ENCODE results near the gene NRXN3.

NRXN3 gene

DNA sequence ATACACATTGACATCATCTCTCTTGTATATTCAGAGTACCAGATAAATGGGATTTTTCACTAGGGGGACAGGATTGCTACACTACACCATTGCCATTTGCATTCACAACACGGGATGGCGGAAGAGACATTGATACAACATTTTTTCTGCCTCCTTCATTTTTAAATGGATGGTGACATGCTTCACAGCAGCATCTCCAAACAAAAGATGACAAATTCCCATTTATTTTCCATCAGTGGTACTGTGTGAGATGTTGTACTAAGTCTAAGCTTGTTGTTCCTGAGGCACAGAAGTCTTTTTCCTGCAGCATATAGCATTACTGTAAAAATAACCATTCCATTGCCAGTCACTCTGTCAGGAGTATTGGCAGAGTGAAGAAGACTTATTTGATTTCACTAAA is 912.7 kb downstream of the NRXN3 start:
- Histone ChIP-seq H3K27me3 (replicated peaks in 2 of 5; ENCODE audit: control insufficient read depth in 4 of 5, insufficient read depth in 5 of 5, low read length in 4 of 5) (no peaks in the 10 kb centered on the region), H3K4me1 (ENCODE audit: control extremely low read depth in 1 of 4, control insufficient read depth in 4 of 4, insufficient read depth in 4 of 4, low read length in 3 of 4) (no peaks in the 10 kb centered on the region), H3K36me3 (ENCODE audit: control insufficient read depth in 4 of 4, insufficient read depth in 4 of 4, low read length in 3 of 4) (no peaks in the 10 kb centered on the region), H3K27ac (ENCODE audit: insufficient read depth in 1 of 2, low read depth in 1 of 2, low read length in 2 of 2, poor library complexity in 1 of 2, severe bottlenecking in 2 of 2) (no peak overlapping the region), H3K4me3 (ENCODE audit: control insufficient read depth in 1 of 7, extremely low read depth in 1 of 7, insufficient read depth in 4 of 7, low read depth in 2 of 7, low read length in 6 of 7) (no peak overlapping the region), H3K9me3 (ENCODE audit: control extremely low read depth in 1 of 5, control insufficient read depth in 4 of 5, insufficient read depth in 2 of 5, low read depth in 1 of 5, low read length in 4 of 5) (no peaks in the 10 kb centered on the region)
- ChIA-PET CTCF (no interaction called here), POLR2A (no interaction called here)
- WGBS (ENCODE audit: insufficient coverage) = 100% methylated on average over 2 of the region's 2 CpGs
- no peak for DNase-seq

DNA sequence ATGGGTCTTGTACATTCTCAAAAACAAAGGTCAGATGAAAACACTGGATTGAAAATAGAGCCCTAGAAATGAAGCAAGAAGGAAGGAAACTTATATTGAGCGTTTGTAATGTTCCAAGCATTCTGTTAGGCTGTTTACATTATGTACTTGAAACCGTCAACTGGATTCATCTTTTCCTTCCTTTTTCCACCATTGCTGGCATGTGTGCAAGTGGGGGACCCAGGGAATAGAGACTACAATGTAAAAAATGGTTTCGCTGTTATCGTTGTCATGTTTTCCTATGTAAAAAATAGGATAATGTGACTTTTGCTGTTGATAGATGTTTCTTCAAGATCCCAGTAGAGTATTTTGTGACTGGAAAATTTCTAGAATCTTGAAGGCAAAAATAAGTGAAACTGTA is 913.2 kb downstream of the NRXN3 start:
- CTCF ChIA-PET = no interaction called here
- Histone ChIP-seq H3K27me3 (replicated peaks in 2 of 5; ENCODE audit: control insufficient read depth in 4 of 5, insufficient read depth in 5 of 5, low read length in 4 of 5) (no peaks in the 10 kb centered on the region), H3K4me3 (ENCODE audit: control insufficient read depth in 1 of 7, extremely low read depth in 1 of 7, insufficient read depth in 4 of 7, low read depth in 2 of 7, low read length in 6 of 7) (no peak overlapping the region), H3K36me3 (ENCODE audit: control insufficient read depth in 4 of 4, insufficient read depth in 4 of 4, low read length in 3 of 4) (no peaks in the 10 kb centered on the region), H3K4me1 (ENCODE audit: control extremely low read depth in 1 of 4, control insufficient read depth in 4 of 4, insufficient read depth in 4 of 4, low read length in 3 of 4) (no peaks in the 10 kb centered on the region), H3K27ac (ENCODE audit: insufficient read depth in 1 of 2, low read depth in 1 of 2, low read length in 2 of 2, poor library complexity in 1 of 2, severe bottlenecking in 2 of 2) (no peak overlapping the region), H3K9me3 (ENCODE audit: control extremely low read depth in 1 of 5, control insufficient read depth in 4 of 5, insufficient read depth in 2 of 5, low read depth in 1 of 5, low read length in 4 of 5) (no peaks in the 10 kb centered on the region)
- DNase-seq = no peak
- POLR2A ChIA-PET = no interaction called here
- no CpG with 5 or more reads among the region's 4 CpGs for WGBS (ENCODE audit: insufficient coverage)

DNA sequence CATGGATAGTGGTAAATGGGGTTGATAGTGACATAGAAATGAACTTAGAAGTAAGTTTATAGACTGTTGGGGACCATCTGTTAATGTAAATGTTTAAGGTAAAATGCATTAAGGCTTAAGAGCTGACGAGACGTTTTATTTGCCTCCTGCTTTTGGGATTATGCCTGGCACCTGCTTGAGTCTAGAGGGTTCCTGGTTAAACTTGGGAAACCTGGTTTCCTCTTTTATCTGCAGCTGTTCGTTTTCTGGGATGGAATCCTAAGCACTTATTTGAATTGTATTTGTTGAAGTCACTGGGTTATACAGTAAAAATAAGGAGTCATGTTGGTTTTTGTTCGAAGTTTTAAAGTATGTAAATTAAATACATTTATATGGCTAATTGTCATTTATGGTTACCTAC is 914.7 kb downstream of the NRXN3 start:
- H3K4me1 ChIP-seq (ENCODE audit: control extremely low read depth in 1 of 4, control insufficient read depth in 4 of 4, insufficient read depth in 4 of 4, low read length in 3 of 4) = no peaks in the 10 kb centered on the region
- no peaks in the 10 kb centered on the region for H3K9me3 ChIP-seq (ENCODE audit: control extremely low read depth in 1 of 5, control insufficient read depth in 4 of 5, insufficient read depth in 2 of 5, low read depth in 1 of 5, low read length in 4 of 5)
- WGBS (ENCODE audit: insufficient coverage) = 60% methylated on average over 3 of the region's 4 CpGs
- POLR2A ChIA-PET = no interaction called here
- no peak overlapping the region for H3K4me3 ChIP-seq (ENCODE audit: control insufficient read depth in 1 of 7, extremely low read depth in 1 of 7, insufficient read depth in 4 of 7, low read depth in 2 of 7, low read length in 6 of 7)
- CTCF ChIA-PET = no interaction called here
- no peak overlapping the region for H3K27ac ChIP-seq (ENCODE audit: insufficient read depth in 1 of 2, low read depth in 1 of 2, low read length in 2 of 2, poor library complexity in 1 of 2, severe bottlenecking in 2 of 2)
- no peaks in the 10 kb centered on the region for H3K36me3 ChIP-seq (ENCODE audit: control insufficient read depth in 4 of 4, insufficient read depth in 4 of 4, low read length in 3 of 4)
- no peak for DNase-seq
- no peaks in the 10 kb centered on the region for H3K27me3 ChIP-seq (replicated peaks in 2 of 5; ENCODE audit: control insufficient read depth in 4 of 5, insufficient read depth in 5 of 5, low read length in 4 of 5)

- Histone ChIP-seq H3K4me1 (ENCODE audit: control extremely low read depth in 1 of 4, control insufficient read depth in 4 of 4, insufficient read depth in 4 of 4, low read length in 3 of 4) (no peaks in the 10 kb centered on the region), H3K27ac (ENCODE audit: insufficient read depth in 1 of 2, low read depth in 1 of 2, low read length in 2 of 2, poor library complexity in 1 of 2, severe bottlenecking in 2 of 2) (no peak overlapping the region), H3K27me3 (replicated peaks in 2 of 5; ENCODE audit: control insufficient read depth in 4 of 5, insufficient read depth in 5 of 5, low read length in 4 of 5) (no peaks in the 10 kb centered on the region), H3K9me3 (ENCODE audit: control extremely low read depth in 1 of 5, control insufficient read depth in 4 of 5, insufficient read depth in 2 of 5, low read depth in 1 of 5, low read length in 4 of 5) (no peaks in the 10 kb centered on the region), H3K36me3 (ENCODE audit: control insufficient read depth in 4 of 4, insufficient read depth in 4 of 4, low read length in 3 of 4) (no peaks in the 10 kb centered on the region), H3K4me3 (ENCODE audit: control insufficient read depth in 1 of 7, extremely low read depth in 1 of 7, insufficient read depth in 4 of 7, low read depth in 2 of 7, low read length in 6 of 7) (no peak overlapping the region)
- no peak for DNase-seq
- ChIA-PET POLR2A (no interaction called here), CTCF (no interaction called here)
- 92% methylated on average over 2 of the region's 3 CpGs for WGBS (ENCODE audit: insufficient coverage)
These were observed 919.4 kb downstream of the NRXN3 start for GRCh38 chr14:79089576-79089975.

DNA sequence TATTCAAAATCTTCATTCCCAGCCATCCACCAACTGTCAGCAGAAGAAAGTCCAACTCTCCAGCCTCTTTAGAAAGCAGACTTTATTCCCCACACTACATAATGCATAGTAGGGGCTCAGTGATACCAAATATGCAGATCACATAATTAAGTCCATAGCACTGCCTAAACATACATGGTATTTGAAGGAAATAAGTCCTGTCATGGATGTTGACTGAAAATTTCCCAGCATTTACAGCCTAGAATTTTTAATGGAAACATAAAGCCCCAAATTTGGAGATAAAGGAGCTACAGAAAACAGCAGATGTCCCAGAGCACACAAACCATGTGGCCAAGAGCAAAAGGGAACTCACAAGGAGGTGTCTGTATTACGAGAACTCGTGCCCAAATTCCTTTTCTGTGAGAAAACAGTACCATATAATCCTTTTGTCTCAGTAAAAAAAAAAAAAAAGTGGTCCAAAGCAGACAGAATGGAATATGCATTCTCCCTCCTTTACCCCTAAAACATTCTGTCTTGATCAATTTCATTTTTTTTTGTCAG is 920.5 kb downstream of the NRXN3 start:
- no CpG with 5 or more reads among the region's 2 CpGs for WGBS (ENCODE audit: insufficient coverage)
- ChIA-PET POLR2A (no interaction called here), CTCF (interaction anchor here (0.6 kb wide), 1 partner anchor 1665 kb away, joined by 3 read pairs; no protein-coding TSS in a partner anchor)
- Histone ChIP-seq H3K4me3 (ENCODE audit: control insufficient read depth in 1 of 7, extremely low read depth in 1 of 7, insufficient read depth in 4 of 7, low read depth in 2 of 7, low read length in 6 of 7) (no peak overlapping the region), H3K9me3 (ENCODE audit: control extremely low read depth in 1 of 5, control insufficient read depth in 4 of 5, insufficient read depth in 2 of 5, low read depth in 1 of 5, low read length in 4 of 5) (no peaks in the 10 kb centered on the region), H3K36me3 (ENCODE audit: control insufficient read depth in 4 of 4, insufficient read depth in 4 of 4, low read length in 3 of 4) (no peaks in the 10 kb centered on the region), H3K4me1 (ENCODE audit: control extremely low read depth in 1 of 4, control insufficient read depth in 4 of 4, insufficient read depth in 4 of 4, low read length in 3 of 4) (no peaks in the 10 kb centered on the region), H3K27me3 (replicated peaks in 2 of 5; ENCODE audit: control insufficient read depth in 4 of 5, insufficient read depth in 5 of 5, low read length in 4 of 5) (no peaks in the 10 kb centered on the region), H3K27ac (ENCODE audit: insufficient read depth in 1 of 2, low read depth in 1 of 2, low read length in 2 of 2, poor library complexity in 1 of 2, severe bottlenecking in 2 of 2) (no peak overlapping the region)
- no peak for DNase-seq

DNA sequence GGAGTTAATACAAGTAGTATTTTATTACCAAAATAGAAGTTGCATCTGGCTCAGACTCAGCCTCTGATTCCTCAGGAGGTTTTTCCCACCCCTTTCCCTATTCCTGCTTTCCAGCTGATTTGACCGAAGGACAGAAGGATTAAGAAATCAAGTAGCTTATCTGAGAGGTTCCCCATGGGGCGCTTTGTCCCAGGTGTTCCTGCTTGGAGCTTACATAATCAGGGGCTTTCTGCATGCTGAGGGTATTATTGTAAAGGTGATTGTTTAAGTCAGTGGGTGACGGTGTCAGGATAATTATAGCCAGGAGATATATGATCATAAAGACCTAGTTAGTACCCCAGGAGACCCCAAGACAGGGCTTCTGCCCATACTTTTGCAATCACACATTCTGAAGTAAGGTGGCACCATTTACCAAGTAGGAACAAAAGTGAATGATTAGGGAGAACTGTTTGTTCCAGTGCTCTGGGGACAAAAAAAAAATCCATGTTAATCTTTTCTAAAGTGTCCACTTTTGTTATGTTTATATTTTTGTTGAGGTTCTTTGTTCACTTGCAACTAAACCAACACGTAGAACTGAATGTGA is 921.3 kb downstream of the NRXN3 start:
- Histone ChIP-seq H3K4me3 (ENCODE audit: control insufficient read depth in 1 of 7, extremely low read depth in 1 of 7, insufficient read depth in 4 of 7, low read depth in 2 of 7, low read length in 6 of 7) (no peak overlapping the region), H3K27ac (ENCODE audit: insufficient read depth in 1 of 2, low read depth in 1 of 2, low read length in 2 of 2, poor library complexity in 1 of 2, severe bottlenecking in 2 of 2) (no peak overlapping the region), H3K36me3 (ENCODE audit: control insufficient read depth in 4 of 4, insufficient read depth in 4 of 4, low read length in 3 of 4) (no peaks in the 10 kb centered on the region), H3K9me3 (ENCODE audit: control extremely low read depth in 1 of 5, control insufficient read depth in 4 of 5, insufficient read depth in 2 of 5, low read depth in 1 of 5, low read length in 4 of 5) (no peaks in the 10 kb centered on the region), H3K27me3 (replicated peaks in 2 of 5; ENCODE audit: control insufficient read depth in 4 of 5, insufficient read depth in 5 of 5, low read length in 4 of 5) (no peaks in the 10 kb centered on the region), H3K4me1 (ENCODE audit: control extremely low read depth in 1 of 4, control insufficient read depth in 4 of 4, insufficient read depth in 4 of 4, low read length in 3 of 4) (no peaks in the 10 kb centered on the region)
- CTCF ChIA-PET = interaction anchor here (0.6 kb wide), 1 partner anchor 1665 kb away, joined by 3 read pairs; no protein-coding TSS in a partner anchor
- POLR2A ChIA-PET = interaction anchor here (0.7 kb wide), 1 partner anchor 1138 kb away, joined by 9 read pairs; no protein-coding TSS in a partner anchor
- DNase-seq = no peak
- WGBS (ENCODE audit: insufficient coverage) = 90% methylated on average over 2 of the region's 4 CpGs

DNA sequence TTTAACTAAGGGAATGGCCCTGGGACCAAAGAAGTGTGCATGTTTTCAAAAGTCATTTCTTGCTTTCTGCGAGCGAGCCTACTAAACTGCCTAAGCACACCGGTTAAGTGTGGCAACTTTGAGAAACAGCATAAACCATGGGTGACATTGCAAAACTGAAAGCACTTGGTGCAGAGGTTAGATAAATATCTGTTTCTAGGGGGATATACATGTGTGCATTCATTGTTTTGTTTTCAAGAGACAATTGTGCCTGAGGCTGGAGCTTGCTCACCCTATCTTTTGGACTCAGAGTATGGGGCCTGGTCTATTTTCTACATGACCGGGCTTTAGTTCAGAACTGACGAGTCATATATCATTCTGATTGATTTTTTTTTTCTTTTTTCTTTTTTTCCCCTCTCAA is 923.4 kb downstream of the NRXN3 start:
- Histone ChIP-seq H3K4me3 (ENCODE audit: control insufficient read depth in 1 of 7, extremely low read depth in 1 of 7, insufficient read depth in 4 of 7, low read depth in 2 of 7, low read length in 6 of 7) (no peak overlapping the region), H3K9me3 (ENCODE audit: control extremely low read depth in 1 of 5, control insufficient read depth in 4 of 5, insufficient read depth in 2 of 5, low read depth in 1 of 5, low read length in 4 of 5) (no peaks in the 10 kb centered on the region), H3K36me3 (ENCODE audit: control insufficient read depth in 4 of 4, insufficient read depth in 4 of 4, low read length in 3 of 4) (no peaks in the 10 kb centered on the region), H3K27ac (ENCODE audit: insufficient read depth in 1 of 2, low read depth in 1 of 2, low read length in 2 of 2, poor library complexity in 1 of 2, severe bottlenecking in 2 of 2) (no peak overlapping the region), H3K4me1 (ENCODE audit: control extremely low read depth in 1 of 4, control insufficient read depth in 4 of 4, insufficient read depth in 4 of 4, low read length in 3 of 4) (no peaks in the 10 kb centered on the region), H3K27me3 (replicated peaks in 2 of 5; ENCODE audit: control insufficient read depth in 4 of 5, insufficient read depth in 5 of 5, low read length in 4 of 5) (peaks cover 0 to 2% (median 0%) of the 10 kb centered on the region in 5 experiments)
- ChIA-PET CTCF (interaction anchor here (0.8 kb wide), 1 partner anchor 44 kb away, joined by 3 read pairs; no protein-coding TSS in a partner anchor), POLR2A (no interaction called here)
- 97% methylated on average over 3 of the region's 5 CpGs for WGBS (ENCODE audit: insufficient coverage)
- DNase-seq = peak in 2 of 3 donors; percentile 23 to 26

All from common myeloid progenitor, CD34-positive (primary cell).